ENCODE measurements around the gene BEST1. TPM values are rescaled to one million over a fixed set of nuclear protein-coding genes. Genes with fewer than 3 reads are reported as not detected.

BEST1 gene
- total and polyA plus RNA-seq, 2 of the 13 experiments (the other 11 are each of a cell fraction or from before 2014, with no cell fraction given): 0.09 to 0.65 TPM

DNA sequence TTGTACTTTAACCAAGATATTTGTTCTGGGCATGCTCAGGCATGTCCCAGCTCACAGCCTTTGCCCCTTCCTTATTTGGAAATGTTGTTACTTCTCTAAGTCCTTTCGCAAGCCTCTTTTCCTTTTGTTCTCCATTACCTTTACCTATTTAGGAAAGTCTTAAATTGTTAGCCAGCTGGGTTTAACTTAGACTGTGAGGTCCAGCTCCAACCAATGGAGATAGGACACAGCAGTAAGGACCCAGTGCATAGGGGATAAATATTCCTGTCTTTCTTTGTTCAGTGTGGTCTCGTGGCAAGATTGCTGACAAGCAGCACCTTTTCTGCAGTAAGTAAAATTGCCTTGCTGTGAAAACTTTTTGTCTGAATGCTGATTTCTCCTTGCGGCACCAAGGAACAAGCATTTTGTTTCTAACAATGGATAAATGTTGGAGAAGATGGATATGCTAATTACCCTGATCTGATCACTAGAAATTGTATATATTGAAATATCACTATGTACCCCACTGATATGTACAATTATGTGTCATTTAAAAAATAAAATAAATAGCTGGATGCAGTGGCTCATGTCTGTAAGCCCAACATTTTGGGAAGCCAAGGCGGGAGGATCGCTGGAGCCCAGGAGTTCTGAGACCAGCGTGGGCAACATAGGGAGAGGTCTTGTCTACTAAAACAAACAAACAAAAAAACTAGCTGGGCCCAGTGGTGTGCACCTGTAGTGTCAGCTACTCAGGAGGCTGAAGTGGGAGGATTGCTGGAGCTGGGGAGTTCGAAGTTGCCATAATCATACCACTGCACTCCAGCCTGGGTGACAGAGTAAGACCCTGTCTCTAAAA, 49.2 kb downstream of the BEST1 start (continued):
- TF ChIP-seq TP53 (CRISPR knock-in tag; conservative IDR thresholded peaks at IDR 0.05): peak; percentile 100
- TF ChIP-seq CEBPG (CRISPR knock-in tag; IDR thresholded peaks at IDR 0.05): peak; percentile 55; the same call in 1 of the 2 replicates
- TF ChIP-seq ZNF552 (CRISPR knock-in tag; IDR thresholded peaks at IDR 0.05; ENCODE audit: borderline replicate concordance): no peak
- TF ChIP-seq ZMYM2 (CRISPR knock-in tag; IDR thresholded peaks at IDR 0.05): peak; percentile 61; the same call in 1 of the 2 replicates
- TF ChIP-seq, protein P1, sequence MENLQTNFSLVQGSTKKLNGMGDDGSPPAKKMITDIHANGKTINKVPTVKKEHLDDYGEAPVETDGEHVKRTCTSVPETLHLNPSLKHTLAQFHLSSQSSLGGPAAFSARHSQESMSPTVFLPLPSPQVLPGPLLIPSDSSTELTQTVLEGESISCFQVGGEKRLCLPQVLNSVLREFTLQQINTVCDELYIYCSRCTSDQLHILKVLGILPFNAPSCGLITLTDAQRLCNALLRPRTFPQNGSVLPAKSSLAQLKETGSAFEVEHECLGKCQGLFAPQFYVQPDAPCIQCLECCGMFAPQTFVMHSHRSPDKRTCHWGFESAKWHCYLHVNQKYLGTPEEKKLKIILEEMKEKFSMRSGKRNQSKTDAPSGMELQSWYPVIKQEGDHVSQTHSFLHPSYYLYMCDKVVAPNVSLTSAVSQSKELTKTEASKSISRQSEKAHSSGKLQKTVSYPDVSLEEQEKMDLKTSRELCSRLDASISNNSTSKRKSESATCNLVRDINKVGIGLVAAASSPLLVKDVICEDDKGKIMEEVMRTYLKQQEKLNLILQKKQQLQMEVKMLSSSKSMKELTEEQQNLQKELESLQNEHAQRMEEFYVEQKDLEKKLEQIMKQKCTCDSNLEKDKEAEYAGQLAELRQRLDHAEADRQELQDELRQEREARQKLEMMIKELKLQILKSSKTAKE (CRISPR knock-in tag; IDR thresholded peaks at IDR 0.05; ENCODE audit: borderline replicate concordance): no peak
- TF ChIP-seq PLRG1 (conservative IDR thresholded peaks at IDR 0.05): no peak
- TF ChIP-seq SPEN (CRISPR knock-in tag; IDR thresholded peaks at IDR 0.05; ENCODE audit: low read depth): no peak
- TF ChIP-seq, protein P2, sequence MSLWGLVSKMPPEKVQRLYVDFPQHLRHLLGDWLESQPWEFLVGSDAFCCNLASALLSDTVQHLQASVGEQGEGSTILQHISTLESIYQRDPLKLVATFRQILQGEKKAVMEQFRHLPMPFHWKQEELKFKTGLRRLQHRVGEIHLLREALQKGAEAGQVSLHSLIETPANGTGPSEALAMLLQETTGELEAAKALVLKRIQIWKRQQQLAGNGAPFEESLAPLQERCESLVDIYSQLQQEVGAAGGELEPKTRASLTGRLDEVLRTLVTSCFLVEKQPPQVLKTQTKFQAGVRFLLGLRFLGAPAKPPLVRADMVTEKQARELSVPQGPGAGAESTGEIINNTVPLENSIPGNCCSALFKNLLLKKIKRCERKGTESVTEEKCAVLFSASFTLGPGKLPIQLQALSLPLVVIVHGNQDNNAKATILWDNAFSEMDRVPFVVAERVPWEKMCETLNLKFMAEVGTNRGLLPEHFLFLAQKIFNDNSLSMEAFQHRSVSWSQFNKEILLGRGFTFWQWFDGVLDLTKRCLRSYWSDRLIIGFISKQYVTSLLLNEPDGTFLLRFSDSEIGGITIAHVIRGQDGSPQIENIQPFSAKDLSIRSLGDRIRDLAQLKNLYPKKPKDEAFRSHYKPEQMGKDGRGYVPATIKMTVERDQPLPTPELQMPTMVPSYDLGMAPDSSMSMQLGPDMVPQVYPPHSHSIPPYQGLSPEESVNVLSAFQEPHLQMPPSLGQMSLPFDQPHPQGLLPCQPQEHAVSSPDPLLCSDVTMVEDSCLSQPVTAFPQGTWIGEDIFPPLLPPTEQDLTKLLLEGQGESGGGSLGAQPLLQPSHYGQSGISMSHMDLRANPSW (CRISPR knock-in tag; IDR thresholded peaks at IDR 0.05; ENCODE audit: borderline replicate concordance): no peak
- TF ChIP-seq FOXA3 (CRISPR knock-in tag; IDR thresholded peaks at IDR 0.05): no peak
- no peak for TF ChIP-seq ZNF891 (CRISPR knock-in tag; IDR thresholded peaks at IDR 0.05)
- no peak for TF ChIP-seq SRSF9 (IDR thresholded peaks at IDR 0.05; ENCODE audit: borderline replicate concordance, insufficient read depth, low read depth, low read length, poor library complexity, severe bottlenecking)
- TF ChIP-seq ZNF75D (CRISPR knock-in tag; IDR thresholded peaks at IDR 0.05; ENCODE audit: borderline replicate concordance): no peak
- peak; percentile 29; the same call in 1 of the 2 replicates for TF ChIP-seq PPARG (CRISPR knock-in tag; conservative IDR thresholded peaks at IDR 0.05)
- TF ChIP-seq ISL2 (CRISPR knock-in tag; IDR thresholded peaks at IDR 0.05): 0 out of 2 replicates have a peak, but pooled peaks have one; percentile 36
- no peak for TF ChIP-seq ZNF234 (CRISPR knock-in tag; conservative IDR thresholded peaks at IDR 0.05)
- no peak for TF ChIP-seq ZNF746 (CRISPR knock-in tag; IDR thresholded peaks at IDR 0.05)
- TF ChIP-seq, protein P3, sequence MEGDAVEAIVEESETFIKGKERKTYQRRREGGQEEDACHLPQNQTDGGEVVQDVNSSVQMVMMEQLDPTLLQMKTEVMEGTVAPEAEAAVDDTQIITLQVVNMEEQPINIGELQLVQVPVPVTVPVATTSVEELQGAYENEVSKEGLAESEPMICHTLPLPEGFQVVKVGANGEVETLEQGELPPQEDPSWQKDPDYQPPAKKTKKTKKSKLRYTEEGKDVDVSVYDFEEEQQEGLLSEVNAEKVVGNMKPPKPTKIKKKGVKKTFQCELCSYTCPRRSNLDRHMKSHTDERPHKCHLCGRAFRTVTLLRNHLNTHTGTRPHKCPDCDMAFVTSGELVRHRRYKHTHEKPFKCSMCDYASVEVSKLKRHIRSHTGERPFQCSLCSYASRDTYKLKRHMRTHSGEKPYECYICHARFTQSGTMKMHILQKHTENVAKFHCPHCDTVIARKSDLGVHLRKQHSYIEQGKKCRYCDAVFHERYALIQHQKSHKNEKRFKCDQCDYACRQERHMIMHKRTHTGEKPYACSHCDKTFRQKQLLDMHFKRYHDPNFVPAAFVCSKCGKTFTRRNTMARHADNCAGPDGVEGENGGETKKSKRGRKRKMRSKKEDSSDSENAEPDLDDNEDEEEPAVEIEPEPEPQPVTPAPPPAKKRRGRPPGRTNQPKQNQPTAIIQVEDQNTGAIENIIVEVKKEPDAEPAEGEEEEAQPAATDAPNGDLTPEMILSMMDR (CRISPR knock-in tag; IDR thresholded peaks at IDR 0.05): no peak
- TF ChIP-seq HDAC2 (CRISPR knock-in tag; IDR thresholded peaks at IDR 0.05): peak; percentile 13; the same call in 1 of the 2 replicates
- no peak for TF ChIP-seq KDM2A (CRISPR knock-in tag; IDR thresholded peaks at IDR 0.05; ENCODE audit: borderline replicate concordance, low read depth)
- TF ChIP-seq, protein P4, sequence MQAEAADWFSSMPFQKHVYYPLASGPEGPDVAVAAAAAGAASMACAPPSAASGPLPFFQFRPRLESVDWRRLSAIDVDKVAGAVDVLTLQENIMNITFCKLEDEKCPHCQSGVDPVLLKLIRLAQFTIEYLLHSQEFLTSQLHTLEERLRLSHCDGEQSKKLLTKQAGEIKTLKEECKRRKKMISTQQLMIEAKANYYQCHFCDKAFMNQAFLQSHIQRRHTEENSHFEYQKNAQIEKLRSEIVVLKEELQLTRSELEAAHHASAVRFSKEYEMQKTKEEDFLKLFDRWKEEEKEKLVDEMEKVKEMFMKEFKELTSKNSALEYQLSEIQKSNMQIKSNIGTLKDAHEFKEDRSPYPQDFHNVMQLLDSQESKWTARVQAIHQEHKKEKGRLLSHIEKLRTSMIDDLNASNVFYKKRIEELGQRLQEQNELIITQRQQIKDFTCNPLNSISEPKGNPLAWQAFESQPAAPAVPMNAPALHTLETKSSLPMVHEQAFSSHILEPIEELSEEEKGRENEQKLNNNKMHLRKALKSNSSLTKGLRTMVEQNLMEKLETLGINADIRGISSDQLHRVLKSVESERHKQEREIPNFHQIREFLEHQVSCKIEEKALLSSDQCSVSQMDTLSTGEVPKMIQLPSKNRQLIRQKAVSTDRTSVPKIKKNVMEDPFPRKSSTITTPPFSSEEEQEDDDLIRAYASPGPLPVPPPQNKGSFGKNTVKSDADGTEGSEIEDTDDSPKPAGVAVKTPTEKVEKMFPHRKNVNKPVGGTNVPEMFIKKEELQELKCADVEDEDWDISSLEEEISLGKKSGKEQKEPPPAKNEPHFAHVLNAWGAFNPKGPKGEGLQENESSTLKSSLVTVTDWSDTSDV (CRISPR knock-in tag; IDR thresholded peaks at IDR 0.05): no peak
